ENCODE results near the gene RIN3.

DNA sequence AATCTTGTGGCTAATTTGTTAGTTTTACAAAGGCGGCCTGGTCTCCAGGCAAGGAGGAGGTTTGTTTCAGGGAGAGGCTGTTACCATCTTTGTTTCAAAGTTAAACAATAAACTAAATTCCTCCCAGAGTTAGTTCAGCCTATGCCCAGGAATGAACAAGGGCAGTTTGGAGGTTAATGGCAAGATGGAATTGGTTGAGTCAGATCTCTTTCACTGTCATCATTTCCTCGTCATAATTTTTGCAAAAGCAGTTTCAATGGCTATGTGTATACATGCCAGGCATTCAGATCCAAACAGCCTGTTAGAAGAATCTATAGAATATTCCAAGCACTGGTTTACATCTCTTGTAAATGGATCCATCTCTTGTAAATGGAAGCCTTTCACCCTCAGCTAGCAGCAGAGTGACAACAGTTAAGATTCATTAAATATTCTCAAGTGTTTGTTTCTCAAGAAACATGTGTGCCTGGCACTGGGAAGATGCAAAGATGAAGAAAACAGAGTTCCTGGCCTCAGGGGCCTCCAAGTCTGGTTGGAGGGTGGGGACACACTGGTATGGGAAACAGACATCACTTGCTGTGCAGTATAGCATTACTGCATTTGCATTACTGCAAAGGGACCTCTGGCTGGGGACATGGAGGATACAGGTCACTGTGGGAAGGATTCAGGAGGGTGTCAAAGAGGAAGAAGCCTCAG is 65.8 kb downstream of the RIN3 start:
- TF ChIP-seq, protein P1, sequence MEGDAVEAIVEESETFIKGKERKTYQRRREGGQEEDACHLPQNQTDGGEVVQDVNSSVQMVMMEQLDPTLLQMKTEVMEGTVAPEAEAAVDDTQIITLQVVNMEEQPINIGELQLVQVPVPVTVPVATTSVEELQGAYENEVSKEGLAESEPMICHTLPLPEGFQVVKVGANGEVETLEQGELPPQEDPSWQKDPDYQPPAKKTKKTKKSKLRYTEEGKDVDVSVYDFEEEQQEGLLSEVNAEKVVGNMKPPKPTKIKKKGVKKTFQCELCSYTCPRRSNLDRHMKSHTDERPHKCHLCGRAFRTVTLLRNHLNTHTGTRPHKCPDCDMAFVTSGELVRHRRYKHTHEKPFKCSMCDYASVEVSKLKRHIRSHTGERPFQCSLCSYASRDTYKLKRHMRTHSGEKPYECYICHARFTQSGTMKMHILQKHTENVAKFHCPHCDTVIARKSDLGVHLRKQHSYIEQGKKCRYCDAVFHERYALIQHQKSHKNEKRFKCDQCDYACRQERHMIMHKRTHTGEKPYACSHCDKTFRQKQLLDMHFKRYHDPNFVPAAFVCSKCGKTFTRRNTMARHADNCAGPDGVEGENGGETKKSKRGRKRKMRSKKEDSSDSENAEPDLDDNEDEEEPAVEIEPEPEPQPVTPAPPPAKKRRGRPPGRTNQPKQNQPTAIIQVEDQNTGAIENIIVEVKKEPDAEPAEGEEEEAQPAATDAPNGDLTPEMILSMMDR (IDR thresholded peaks at IDR 0.05): no peak
- TF ChIP-seq POLR2A (IDR thresholded peaks at IDR 0.05): no peak

Measured in prostate gland (tissue), 2 donors.